ENCODE data around the gene UNC93B1.

Gene UNC93B1

GRCh38 chr11:68022531-68022930 is 18.6 kb upstream of the UNC93B1 start:
- no peak for DNase-seq

DNA sequence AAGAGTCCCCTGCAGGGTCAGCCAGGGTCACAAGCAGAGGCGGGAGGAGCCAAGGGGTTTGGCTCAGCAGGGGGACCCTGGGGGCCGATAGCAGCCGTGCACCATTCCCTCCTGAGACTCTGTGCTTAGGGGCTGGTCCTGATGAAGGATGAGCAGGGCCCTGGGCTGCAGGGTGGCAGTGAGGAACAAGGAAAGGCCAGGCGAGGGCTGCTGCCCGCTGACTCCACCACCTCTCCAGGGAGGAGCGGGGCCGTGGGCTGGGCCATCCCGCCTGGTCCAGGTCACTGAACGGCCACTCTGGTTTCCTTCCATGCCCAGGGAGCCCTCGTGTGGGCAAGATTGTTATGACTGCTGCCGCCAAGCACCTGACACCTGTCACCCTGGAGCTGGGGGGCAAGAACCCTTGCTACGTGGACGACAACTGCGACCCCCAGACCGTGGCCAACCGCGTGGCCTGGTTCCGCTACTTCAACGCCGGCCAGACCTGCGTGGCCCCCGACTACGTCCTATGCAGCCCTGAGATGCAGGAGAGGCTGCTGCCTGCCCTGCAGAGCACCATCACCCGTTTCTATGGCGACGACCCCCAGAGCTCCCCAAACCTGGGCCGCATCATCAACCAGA is 17.4 kb upstream of the UNC93B1 start:
- no peak for DNase-seq

DNA sequence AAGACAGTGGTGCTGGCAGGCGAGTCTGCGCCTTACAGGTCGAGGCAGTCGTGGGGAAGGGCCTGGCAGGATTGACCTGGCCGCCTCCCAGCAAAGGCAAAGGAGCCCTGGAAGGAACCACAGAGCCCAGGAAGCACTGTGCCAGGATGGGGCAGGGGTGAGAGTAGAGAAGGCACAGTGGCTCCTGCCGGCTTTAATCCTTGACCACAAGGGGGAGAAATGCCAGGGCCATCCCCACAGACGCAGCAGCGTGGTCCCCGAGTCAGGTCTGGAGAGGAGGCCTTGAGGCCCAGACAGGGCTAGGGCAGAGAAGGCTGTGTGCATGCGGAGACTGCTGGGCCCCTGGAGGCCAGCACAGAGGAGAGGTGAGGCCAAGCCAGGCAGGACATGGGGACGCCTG is 16.7 kb upstream of the UNC93B1 start:
- no peak for DNase-seq

DNA sequence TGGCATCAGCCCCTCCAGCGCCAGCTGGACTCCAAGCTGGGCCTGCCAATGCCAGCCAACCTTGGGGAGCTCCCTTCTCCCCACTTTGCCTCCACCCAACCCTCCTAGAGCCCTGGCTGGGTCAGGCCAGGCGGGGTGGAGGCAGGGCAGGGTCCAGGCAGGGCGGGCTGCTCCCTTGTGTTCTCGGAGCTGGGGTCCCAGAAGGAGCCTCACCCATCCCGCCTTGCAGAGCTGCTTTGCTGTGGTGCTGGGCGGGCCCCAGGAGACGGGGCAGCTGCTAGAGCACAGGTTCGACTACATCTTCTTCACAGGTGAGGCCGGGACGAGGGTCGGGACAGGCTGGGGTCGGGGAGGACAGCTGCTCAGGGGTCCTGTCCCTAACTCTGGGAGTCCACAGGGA is 15.6 kb upstream of the UNC93B1 start:
- DNase-seq, result no peak

GRCh38 chr11:68018730-68019190 is 14.9 kb upstream of the UNC93B1 start:
- no peak for DNase-seq

DNA sequence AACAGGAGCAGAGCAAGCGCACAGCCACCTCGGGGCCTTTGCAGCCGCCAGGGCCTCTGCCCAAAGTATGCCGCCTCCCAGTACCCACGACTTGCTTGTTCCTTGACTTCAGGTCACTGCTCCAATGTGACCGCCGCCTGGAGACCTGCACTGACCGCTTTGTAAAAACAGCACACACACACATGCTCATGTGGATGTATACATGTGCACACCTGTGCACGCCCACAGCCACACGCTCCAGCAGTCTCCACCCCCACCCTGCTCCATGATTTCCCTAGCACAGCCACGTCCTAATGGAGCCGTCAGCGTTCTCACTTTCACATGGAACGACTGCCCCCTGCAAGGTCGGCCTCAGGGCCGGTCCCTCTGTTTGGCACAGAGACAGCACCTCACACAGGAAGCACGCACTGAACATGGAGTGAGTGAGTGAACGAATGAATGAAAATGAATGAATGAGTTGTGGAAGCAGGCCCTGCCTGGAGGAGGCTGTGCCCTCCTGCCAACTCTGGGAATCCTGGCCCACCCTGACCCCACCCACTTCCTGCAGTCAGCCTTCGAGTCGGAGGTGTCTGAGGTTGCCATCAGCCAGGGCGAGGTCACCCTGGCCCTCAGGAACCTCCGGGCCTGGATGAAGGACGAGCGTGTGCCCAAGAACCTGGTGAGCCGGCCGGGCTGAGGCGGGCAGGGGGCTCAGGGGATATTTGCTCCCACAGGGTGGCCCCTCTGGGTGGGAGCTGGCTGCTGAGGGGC is 14.3 kb upstream of the UNC93B1 start:
- DNase-seq, result no peak

GRCh38 chr11:68016904-68017817 is 13.3 kb upstream of the UNC93B1 start:
- DNase-seq, result no peak

- DNase-seq, result no peak
These were observed 12.4 kb upstream of the UNC93B1 start for GRCh38 chr11:68016161-68016903.

DNA sequence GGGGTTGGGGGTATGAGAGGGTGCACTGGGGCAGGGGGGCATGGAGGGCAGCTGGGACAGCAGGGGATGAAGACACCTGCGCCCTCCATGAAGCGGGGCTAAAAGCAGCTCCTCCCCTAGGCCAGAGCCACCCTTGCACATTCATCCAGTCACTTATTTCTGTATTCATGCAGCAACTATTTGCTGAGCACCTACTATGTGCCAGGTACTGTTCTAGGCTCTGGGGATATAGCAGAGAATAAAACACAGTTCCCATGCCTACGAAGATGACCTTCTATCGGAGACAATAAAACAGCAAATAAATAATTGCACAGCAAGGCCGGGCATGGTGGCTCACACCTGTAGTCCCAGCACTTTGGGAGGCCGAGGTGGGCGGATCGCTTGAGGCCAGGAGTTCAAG is 11.6 kb upstream of the UNC93B1 start:
- no peak for DNase-seq

DNA sequence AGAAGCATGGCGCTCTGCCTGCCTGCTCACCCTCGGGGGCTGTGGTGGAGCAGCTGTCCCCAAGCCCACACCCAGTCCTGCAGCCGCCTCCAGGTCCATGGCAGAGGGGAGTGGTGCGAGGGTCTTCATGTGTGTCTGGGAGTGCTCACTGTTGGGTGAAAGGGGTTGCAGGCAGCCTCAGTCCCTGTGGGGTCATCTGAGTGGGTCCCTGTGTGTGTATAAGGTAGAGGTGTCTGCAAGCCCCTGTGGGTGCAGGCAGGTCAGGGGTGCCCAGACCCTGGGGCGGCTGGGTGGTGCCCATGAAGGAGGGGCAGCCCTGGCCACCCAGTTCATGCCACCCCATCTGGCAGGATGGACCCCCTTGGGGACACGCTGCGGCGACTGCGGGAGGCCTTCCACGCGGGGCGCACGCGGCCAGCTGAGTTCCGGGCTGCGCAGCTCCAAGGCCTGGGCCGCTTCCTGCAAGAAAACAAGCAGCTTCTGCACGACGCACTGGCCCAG is 11.1 kb upstream of the UNC93B1 start:
- no peak for DNase-seq

DNA sequence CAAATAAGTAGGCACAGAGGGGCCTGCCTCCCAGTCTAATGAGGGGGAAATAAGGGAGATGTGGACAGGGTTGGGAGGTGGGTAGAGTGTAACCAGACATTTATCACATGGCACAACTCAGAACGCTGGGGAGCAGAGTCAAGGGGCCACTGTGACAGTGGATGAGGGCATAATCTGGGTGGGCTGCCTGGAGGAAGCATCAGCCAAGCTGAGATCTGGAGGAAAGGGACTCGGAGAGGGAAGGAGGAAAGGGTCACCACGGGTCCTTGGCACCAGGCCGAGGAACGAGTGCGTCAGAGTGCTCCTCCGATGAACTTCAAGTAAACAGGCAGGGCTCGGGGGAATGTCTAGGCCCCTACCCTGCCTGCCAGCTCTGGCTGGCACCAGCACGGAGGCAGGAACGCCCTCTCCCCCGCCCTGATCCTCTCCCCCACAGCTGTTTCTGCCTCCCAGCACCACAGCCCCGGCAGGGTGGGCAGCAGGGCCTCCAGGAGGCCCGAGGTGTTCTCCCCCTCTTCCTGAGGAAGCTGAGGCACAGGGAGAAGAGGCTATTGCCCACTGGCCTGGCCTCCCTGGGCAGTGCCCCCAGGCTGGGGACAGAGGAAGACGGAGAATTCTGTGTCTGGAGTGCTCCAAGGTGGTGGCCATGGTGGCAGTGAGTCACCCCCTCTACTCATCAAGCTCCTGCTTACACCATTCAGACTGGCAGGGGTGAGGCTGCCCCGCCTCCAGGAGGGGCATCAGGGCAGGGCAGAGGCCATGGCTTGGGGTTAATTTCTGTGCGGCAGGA is 10.5 kb upstream of the UNC93B1 start:
- no peak for DNase-seq

DNA sequence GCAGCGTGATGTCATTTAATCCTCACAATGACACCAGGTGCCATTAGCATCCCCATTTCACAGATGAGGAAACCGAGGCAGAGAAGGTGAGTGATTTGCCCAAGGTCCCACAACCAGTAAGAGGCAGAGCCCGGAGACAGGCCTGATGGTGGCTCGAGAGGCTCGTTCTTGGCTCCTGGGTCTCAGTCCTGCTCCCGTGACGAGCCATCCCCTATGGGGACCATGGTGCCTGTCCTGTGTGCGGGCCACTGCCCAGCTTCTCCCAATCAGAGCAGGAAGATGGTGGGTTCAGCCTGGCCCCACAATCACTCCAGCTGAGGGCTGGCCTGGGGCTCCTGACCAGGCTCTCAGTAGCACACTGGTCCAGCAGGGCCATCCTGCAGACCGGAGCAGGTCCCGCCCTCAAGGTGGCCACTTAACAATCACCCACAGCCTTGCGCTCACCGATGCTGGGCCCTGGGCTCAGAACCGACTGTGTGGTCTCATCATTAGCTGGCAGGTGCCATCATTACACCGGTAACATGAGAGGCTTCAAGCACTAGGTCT is 9.8 kb upstream of the UNC93B1 start:
- no peak for DNase-seq

GRCh38 chr11:68012843-68013610 is 9.1 kb upstream of the UNC93B1 start:
- DNase-seq, result no peak

DNA sequence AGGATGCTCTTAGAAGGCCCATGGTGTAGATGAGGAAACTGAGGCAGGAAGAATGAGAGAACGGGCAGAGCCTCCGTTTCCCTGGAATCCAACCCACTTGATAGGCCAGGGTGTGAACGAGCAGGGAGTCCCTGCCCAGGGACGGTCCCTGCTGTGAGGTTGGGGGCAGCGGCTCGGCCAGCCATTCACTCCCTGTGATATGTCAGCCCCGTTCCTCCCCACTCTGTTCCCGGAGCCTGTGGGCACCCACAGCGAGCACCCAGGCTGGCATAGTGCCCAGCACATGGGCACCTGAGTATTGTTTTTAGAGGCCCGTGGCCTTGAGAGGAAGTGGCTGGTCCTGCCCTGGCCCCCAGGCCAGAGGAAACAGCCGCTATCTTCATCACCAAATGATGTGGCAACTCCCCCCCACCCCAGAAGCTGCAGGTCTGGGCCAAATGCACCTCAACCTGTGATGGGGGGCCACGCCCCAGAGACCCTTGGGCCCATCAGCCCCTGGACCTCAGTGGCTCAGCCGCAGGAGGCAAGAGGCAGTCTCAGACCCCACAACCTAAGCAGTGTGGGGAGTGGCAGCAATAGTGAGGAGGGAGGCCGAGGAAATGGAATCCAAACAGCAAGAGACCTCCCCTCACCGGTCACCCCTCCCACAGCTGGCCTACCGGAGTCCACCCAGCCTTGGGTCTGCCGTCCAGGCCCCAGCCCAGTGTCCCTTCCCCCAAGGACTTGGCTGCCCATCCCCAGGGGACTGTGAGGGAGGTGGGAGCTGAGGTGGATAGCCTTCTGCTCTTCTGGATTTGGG is 8.3 kb upstream of the UNC93B1 start:
- DNase-seq, result no peak

GRCh38 chr11:68011051-68011943 is 7.4 kb upstream of the UNC93B1 start:
- no peak for DNase-seq

DNA sequence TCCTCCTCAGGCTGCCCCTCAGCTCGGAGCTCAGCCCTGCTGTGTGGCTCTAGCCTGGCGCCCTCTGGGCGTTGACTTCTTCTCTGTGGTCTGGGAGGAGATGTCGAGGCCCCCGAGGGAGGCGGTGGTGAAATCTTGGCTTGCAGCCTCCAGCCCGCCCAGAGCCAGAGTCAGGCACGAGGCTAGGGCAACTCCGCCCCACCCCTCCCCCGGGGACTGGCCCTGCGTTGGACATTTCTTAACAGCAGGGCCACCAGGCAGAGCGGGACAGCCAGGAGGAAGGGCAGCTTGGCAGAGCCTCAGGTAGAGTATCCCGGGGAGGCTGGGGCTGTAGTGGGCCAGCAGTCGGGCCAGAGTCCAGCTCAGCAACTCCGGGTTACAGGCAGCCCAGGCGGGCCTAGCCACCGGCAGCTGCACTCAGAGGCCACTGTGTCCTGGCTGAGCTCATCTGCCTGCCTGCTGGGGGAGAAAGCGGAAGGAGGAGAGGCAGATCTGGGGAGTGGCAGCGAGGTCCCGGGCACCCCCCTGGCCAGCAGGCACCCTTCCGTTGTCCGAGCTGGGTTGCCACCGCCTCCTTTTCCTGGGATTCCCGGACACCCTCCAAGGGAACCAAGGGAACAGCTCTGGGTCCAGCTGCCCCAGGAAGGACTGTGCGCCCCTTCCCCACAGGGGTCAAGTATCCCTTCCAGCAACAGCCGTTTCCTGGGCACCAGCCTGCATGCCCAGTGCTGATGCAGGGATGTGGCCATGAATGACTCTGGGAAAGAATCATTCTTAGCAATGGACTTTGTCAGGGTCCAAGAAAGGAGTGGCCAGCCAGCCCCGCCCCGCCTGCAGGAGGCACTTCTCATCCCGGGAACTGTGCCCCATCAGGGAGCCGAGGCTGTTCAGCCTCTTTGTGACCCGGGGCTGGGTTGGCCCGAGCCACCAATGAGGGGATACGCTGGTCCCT is 6.5 kb upstream of the UNC93B1 start, which contains the start of gene ALDH3B1:
Gene ALDH3B1 (plus strand): TSS at position 238 of the 952 bp plus-strand sequence. CDS start 4,971 bp downstream, outside the sequence.
- DNase-seq, result peak; percentile 87

- no peak for DNase-seq
These were observed 5.6 kb upstream of the UNC93B1 start for GRCh38 chr11:68009391-68010089.

All from left hindlimb (tissue), 1 donor.